GM20000 (cell line): ENCODE data around the gene DSCAML1.

Experiments used
- DNase-seq: peaks from one replicate; pipeline ENCODE4 v3.0.0; 2012; ENCODE audit warnings: low spot score
- CTCF ChIP-seq: IDR thresholded peaks from 2 replicates; pipeline ENCODE4 v1.5.1; 2012; ENCODE audit warnings: mild to moderate bottlenecking, control low read depth; ENCODE audit errors: extremely low read depth, missing control alignments

The DSCAML1 gene

GRCh38 chr11:117639601-117640000 is 157.4 kb downstream of the DSCAML1 start:
- DNase-seq: no peak
- no peak for TF ChIP-seq CTCF

GRCh38 chr11:117638911-117639543 is 158.0 kb downstream of the DSCAML1 start:
- no peak for DNase-seq
- no peak for TF ChIP-seq CTCF

GRCh38 chr11:117634756-117635603 is 162.0 kb downstream of the DSCAML1 start:
- TF ChIP-seq CTCF: no peak
- DNase-seq: no peak

- no peak for TF ChIP-seq CTCF
- no peak for DNase-seq
These were observed 162.8 kb downstream of the DSCAML1 start for GRCh38 chr11:117633976-117634755.

GRCh38 chr11:117633186-117633754 is 163.7 kb downstream of the DSCAML1 start:
- no peak for DNase-seq
- no peak for TF ChIP-seq CTCF

GRCh38 chr11:117632306-117632705 is 164.7 kb downstream of the DSCAML1 start:
- no peak for TF ChIP-seq CTCF

More at GRCh38 chr11:117632306-117632705, 164.7 kb downstream of the DSCAML1 start:
- no peak for DNase-seq
